ENCODE data around the gene STAC2.

The STAC2 gene

DNA sequence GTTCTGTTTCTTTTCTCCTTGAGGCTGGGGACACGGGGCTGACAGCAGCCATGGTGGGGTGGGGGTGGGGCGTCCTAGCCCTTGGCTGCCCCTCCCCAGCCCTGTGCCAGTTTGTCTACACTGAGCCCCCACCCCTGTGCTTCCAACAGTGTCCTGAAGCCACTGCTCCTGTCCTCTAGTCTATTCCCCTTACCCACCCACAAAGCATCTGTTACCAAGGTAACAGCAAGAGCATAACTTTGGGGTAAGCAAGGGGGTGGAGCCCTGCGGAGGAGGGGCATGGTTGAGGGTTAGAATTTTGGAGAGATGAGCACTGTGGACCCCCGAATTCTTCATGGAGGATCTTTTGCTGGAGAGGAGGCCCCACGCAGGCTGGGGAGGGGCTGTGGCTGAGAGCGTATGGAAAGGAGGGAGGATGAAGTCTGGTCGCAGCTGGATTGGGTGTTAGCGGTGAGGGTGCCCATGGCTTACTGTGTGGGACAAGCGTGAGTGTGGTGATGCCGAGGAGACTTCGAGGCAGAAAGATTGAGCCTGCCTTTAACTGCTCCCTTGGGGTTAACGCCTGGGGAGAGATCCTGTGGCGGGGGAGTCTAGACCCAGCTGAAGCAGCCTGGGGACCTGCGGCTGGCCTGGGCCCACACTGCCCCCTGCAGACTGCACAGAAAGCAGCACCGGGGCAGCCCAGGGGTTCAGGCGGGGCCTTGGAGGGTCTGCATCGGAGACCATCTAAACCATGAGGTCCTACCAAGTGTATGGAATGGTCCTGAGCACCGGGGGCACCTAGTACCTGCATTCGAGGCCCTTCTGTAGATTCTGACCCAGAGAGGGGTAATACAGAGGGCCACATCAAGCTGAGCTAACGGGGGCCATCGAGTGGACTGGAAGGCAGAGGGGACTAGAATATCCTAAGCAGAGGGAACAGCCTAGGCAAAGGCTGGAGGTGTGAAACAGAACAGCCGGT, 6.1 kb upstream of the STAC2 start:
- DNase-seq = peak; percentile 67

DNA sequence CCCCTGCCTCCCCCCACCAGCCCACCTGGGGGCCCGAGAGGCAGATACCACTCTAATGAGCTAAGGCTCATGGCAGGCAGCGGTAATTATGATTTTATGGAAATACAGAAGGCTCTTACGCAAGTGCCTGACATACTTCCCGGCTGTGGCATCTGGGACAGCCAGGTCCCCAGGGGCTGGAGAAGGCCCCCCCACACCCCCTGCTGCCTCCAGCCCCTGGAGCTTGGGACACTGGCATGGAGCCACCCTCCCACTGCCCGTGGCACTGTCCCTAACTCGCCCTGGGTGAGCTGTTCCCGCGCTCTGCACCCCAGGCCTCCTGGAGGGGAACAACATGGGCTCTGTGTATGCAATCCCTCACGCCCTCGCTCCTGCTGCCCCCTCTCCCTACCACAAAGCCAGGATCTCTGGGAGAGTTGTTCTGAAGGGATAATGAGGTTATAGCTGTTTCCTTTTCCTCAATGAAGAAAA, 5.4 kb upstream of the STAC2 start:
- DNase-seq = no peak

DNA sequence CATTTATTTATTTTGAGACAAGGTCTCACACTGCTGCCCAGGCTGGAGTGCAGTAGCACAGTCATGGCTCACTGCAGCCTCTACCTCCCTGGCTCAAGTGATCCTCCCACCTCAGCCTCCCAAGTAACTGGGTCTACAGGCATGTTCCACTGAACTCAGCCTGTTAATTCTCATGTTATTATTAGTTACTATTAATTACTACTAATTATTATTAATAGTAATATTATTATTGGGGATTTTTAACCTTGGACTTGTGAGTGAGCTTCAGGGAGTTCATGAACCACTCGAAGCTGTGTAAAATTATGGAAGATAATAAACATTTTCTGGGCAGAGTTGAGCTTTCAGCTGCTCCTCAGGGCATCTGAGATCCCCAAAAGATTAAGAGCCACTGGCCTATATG, 4.6 kb upstream of the STAC2 start:
- DNase-seq = no peak

DNA sequence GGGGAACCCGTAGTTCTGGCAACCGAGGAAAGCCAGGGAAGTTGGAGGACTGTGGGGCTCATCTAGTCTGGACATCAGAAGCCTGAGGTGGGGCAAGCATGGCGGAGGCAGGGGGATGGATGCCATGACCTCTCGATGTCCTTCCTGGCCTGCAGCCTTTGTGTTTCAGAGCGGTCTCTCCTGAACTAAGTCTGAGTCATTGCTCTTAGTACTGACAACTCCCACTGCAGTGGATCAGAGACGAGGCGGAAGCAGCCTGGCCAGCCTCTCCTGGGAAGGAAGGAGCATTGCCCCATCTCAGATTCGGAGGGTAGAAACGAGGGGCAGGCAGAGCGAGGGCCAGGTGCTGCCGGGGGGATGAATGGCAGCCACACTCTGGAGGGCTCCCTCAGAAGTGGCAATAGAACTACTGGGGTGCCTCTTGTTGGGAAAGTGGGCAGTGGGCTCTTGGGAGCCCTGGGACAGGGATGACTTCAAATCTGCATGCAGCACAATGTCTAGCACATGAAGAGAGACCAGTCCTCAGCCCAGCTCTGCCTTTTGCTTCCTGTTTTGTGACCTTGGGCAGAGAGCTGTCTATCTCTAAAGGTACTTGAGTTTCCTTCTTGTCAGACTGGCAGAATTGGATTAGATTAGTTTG, 3.6 kb upstream of the STAC2 start:
- DNase-seq = no peak

DNA sequence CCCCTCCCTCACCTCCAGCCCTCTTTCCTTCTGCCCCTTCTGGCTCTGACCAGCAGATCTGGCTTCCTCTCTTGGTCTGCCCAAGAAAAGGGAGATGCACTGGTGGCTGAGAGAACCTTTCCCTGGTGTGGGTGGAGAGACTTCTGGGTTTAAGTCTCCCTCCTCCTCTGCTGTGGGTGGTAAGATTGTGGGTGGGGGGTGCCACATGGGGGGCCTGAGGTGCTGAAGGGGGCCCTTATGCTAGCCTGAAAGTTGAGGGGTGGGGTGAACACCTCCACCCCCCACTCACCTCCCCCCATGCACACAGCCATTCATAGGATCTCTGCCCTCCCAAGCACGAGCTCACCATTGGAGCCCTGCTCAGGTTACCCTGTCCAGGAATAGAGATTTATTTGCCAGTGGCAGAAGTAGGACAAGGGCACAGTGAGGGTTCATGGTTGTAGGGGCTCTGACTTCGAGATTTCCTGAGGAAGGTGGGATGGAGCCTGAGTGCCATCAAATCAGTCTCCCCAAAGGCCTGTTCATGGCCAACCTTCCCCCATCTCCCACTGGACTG, 1.7 kb upstream of the STAC2 start:
- DNase-seq = no peak

DNA sequence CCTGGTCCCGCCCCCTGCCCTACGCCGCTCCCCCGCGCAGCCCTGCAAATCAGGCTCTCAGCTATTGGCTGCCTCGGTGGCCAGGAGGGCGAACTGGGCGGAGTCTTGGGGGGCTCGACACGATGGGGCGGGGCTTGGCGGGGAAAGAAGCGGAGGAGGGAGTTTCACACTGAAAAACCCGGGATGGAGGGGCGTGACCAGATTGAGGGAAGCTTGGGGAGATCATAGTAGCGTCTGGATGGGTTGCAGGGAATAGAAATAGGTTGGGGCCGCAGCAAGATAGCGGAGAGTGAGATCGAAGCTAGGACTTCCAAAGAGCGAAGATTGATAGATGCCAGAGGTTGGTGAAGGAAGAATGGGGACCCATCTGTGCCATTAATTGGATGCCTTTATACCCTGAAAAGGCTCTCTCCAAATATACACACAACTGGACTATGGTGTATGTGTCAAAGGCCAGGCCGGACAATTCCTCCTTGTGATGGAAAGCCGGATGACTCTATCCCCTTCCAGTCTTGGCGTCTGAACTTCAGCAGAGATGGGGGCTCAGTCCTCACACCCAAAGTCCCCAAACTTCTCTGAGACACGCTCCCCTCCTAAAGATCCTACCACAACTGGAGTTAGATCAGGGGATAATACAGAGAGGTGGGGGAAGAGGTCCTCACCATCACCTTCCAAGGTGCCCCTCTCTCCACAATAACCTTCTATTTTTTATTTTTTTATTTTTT, 376 bp upstream of the STAC2 start:
- peak; percentile 90 for DNase-seq

DNA sequence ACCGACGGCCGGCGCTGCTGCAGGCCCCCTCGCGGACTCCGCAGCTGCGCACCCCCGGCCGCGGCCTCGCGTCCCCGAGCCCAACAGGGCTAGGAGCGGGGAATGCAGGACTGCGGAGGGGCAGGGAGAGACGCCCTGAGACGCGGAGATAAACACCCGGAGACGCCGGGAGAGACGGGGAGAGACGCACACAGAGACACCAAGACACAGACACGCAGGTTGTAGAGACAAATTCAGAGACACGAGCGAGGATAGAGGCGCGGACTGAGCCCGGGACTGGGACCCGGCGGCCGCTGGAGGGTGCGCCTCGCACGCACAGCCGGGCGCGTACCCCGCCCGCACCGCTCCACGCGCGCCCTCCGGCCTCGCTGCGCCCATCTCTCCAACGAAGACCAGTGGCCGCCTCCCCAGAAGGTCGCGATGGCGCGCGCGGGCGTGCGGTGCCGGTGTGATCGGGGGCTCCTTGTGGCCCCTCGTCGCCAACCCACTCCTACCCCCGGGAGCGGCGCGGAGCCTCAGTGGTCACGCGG, 902 bp downstream of the STAC2 start:
- no peak for DNase-seq

DNA sequence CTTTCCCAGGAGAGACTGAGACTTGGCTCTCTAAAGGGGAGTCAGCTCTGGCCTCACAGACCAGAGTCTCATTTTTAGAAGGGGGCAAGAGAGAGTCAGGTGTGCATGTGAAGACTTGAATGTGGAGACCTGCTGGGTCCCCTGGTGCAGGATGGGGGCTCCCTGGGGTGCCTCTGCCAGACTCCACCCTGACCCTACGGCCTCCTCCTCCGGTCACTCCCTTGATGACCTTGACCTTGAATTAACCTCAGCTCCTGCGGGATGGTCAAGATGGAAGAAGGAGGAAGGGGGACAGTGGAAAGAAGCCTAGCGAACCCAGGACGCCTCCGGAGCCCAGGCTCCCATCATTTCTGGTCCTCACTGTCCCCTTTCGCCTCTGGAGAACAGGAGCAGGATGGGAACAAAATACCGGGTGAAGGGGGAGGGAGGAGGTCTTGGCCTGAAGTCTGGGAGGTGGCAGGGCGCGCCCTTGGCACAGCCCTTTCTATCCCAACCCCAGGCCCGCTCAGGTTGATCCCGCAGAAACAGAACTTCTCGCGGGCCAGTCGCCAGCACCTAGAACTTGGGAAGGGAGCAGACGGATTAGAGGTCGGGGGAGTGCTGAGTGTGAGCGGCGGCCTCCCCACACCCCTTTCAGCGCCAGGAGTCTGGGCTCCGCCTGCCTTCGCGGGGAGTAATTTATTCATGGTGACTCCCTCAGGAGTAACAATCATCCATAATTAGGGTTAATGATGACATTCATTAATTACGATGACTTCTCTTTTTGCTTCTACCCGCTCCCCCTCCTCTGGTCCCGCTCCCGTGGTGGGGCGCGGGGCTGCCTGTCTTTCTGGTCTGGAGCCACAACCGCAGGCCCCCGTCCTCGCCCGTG, 1.6 kb downstream of the STAC2 start:
- DNase-seq = no peak

DNA sequence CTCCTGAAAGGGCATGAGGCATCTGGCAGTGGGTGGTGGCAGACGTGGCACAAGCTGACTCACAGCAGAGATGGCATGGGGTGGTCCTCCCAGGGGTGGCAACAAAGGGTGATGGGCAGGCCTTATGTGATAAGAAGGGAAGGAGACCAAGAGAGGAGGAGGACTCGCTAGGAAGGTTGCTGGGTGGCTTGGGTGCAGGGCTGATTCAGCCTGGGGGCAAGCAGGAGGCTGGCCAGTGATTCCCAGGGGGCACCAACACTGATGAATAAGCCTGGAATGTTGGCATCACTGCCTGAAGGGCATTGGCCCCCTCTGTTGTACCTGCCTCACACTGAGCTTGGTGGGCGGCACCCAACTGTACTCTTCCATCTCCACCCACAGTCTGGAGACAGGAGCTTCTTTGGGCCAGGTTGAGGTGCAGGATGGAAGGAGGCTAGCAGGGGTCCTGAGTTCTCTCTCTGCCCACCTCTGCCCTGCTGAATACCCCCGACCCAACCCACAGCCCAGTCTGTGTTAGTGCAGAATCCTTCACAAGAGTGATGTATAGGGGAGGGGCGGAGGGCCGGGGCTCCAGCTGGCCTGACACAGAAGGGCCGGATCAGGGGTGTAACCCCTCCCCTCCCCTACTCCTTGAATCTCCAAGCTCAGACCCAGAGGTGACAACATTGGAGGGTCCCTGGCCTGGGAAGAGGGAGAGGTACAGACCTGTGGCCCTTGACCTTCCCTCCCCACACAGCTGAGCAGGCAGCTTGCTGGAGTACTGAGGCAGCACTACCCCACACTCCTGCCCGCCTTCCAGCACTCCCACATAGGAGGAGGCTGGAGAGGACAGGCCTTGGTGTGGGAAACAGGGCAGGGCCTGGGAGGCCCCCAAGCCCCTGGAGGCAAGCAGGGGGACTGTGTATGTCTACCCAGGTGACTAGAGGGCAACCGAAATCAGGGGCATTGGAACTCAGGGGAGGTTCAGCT, 2.6 kb downstream of the STAC2 start:
- no peak for DNase-seq

DNA sequence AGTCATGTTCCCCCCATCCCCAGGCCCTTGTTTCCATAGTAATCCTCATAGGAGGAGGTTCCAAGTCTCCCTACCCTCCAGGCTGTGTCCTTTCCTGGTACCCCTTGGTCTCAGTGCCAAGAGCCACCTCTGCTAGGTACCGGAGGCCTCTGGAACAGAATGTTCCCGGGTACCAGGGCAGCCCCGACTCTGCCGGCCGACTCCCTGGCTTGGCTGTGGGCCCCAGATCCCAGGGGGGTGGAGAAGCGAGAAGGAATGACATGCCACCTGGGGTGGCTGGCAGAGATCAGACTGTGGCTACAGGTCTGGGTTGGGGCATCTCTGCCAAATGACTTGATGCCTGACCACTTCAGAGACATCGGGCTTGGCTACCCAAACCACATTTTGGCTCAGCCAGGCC, 3.6 kb downstream of the STAC2 start:
- no peak for DNase-seq

DNA sequence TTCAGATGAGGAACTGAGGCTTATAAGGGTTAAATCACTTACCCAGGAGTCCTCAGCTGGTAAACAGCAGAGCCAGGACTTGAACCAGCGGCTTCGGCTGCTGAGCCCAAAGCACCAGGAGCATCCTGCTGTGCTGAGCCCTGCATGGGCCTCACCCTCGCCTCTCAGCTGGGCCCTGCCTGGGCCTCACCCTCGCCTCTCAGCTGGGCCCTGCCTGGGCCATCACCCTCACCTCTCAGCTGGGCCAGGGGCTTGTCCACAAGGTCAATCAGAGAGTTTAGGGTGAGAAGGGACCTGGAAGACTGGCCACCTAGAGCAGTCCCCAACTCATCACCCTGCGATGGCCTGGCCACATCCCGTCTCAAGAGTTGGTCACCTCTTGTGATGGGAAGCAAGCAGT, 4.2 kb downstream of the STAC2 start:
- no peak for DNase-seq

DNA sequence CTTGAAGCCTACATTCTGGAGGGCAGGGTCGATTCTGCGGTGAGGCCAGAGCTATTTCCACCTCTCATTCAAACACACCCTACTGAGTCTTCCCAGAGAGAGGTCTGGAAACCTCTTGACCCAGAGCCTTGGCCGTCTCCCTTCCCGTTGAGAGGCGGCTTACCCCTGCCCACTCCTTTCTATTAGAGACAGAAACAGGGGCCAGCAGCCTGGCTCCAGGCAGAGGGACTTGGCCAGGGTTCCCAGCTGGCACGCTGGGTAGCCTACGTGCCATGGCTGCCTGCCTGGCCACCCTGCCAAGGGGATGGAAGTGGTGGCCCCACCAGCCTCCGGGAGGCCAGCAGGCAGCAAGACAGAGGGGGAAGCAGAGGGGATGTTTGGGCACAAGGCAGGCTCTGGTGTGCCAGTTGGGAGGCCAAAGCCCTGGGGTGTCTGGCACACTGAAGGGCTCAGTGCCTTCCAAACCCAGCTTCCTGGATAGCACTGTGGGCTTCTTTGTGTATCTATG, 6.0 kb downstream of the STAC2 start:
- peak; percentile 60 for DNase-seq

DNA sequence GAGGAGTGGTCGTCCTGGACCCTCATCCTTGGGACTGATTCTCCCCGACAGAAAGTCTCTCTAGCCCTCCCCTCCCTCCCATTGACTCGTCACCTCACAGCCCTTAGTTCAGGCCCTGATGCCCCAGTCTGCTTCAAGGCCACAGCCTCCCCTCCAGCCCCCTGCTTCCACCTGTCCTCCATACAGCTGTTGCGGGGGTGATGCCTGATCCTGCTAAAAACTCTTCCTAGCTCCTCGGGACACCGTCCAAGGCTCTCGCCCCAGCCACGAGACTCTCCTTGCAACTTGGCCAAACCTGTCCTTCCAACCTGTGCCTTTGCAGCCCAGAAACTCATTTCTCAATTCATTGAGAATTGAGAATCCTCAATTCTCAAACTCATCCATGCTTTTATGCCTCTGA, 6.8 kb downstream of the STAC2 start:
- peak; percentile 19 for DNase-seq

DNA sequence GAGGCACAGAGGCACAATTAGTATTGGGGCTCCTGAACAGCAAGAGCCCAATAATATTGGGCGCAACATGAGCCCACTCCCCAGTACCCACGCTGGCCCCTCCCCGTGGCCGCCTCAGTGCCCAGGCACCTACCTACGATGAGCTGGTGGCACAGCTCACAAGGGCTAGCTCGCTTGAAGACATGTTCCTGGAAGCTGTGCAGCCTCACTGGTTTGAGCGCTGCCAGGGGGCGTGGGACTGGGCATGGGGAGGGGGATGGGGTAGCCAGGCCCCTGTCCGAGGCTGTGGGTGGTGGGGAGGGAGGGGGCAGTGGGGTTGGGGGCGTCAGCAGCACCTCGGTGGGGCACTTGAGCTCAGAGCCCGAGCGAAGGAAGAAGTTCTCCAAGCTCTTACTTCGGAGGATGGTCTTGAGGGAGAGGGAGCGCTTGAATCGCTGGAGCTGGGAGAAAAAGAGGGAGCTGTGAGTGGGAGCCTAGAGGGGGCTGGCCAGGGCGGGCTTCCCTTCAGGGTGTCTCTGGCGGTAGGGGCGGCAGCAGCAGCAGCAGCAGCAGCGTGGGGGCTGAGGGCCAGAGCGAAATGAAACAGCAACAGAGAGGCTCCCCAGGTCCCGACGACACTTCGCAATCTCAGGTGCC, 7.9 kb downstream of the STAC2 start:
- DNase-seq = no peak

DNA sequence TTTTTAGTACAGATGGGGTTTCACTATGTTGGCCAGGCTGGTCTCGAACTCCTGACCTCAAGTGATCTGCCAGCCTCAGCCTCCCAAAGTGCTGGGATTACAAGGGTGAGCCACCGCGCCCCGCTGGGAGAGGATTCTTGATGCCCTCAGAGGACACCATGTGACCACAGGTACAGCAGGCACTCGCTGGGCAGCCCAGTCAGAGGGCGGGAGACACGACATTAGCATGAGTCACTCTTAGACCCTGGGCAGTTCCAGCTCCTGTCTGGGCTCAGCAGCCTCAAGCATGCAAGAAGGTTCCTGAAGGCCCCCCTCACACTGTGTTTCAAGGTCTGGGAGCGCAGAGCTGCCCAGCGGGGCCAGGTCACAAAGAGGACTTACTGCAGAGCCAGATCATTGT, 11.9 kb downstream of the STAC2 start:
- peak; percentile 12 for DNase-seq

DNA sequence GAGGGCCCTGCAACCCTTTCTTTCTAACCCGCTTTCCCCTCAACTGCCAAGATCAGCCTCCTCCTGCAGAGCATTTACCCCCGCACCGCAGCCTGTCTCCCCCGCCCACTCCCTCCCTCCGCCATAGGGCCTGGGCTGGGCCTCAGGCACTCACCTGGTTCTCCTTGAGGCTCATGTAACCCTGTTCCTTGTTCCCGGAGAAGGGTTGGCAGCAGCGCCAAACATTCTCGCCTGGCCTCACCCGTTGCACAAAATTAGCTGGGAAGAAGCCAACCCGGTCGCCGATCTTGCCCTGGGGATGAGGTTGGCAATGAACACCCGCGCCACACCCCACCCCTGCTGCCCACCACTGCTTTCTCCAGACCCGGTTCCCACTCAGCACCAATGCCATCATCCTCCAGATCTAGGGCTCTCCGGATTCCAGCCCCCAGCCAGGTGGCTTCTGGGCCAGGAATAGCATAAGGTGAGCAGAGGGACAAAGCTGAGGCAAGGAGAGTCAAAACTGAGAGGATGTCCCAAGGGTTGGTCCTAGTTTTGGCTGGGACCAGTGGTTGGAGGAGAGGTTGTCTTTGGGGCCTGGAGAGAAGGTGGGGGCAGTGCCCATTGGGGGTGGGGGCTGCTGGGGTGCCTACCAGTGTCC, 12.8 kb downstream of the STAC2 start:
- peak; percentile 20 for DNase-seq

DNA sequence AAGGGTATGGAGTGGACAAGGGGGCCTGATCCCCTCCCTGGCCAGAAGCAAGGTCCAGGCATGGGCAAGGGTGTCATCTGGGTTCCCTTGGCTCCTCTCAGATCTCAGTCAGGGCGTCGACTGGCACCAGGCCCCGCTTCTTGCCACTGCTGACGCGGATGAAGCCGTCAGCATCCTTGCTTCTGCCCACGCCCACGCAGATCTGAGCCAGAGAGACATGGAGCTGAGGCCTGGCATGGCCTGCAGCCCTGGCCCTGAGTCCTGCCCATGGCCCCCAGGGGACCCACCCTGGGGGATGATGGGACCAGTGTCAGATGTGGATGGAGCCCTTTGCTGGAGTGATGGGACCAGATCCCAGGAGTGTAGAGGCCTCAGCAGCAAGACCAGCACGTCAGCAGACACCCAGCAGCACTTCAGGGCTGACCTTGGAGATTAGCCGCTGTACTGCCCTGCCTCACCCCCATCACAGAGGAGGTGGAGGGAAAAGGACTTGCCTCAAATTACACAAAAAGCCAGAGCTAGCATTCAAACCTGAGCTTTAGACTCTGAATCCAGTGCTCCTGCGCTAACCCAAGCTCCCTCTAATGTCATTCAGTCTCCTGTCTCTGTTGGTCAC, 13.4 kb downstream of the STAC2 start:
- peak; percentile 17 for DNase-seq

DNA sequence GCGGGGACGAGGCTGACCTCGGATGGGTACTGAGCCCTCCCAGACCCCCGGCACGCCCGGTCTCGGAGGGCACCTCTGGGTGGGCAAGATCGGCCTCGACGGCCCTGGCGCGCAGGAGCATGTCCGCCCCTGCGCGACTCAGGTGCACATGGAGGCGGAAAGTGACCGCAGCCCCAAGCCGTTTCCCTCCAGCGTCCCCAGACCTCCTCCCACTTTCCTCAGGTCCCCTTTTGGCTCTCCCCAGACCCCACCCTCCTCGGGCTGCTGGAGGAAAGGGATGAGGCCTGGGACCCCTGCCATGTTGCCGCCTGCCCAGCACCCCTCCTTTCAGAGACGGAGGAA, 15.7 kb downstream of the STAC2 start:
- DNase-seq = peak; percentile 27

Measured in femur (tissue), 1 donor.